GM19023 (cell line): ENCODE results near the gene MPL.

ENCODE experiments used
- ATAC-seq: cut with Tn5 transposase; IDR thresholded peaks from one replicate; pipeline ENCODE4 v1.9.1; 2021; ENCODE audit warnings: mild to moderate bottlenecking, moderate library complexity; ENCODE audit not compliant: unreplicated experiment

Gene MPL

DNA sequence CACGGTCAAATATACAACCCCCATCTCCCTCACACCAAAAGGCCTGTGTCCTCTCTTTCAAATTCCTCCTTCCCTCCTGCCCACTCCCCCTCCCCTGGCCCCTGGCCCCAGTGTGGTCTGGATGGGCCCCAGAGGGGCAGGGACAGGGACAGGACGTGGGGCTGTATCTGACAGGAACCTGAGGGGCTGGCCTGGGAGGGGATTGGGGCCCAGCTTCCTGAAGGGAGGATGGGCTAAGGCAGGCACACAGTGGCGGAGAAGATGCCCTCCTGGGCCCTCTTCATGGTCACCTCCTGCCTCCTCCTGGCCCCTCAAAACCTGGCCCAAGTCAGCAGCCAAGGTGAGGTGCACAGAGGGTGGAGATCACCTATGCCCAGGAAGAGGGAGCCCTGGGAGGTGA, at the start of gene MPL:
TSS of gene MPL (plus strand) at position 231 of the 400 bp plus-strand sequence. CDS start at position 262, 31 bp downstream.
- ATAC-seq: no peak

DNA sequence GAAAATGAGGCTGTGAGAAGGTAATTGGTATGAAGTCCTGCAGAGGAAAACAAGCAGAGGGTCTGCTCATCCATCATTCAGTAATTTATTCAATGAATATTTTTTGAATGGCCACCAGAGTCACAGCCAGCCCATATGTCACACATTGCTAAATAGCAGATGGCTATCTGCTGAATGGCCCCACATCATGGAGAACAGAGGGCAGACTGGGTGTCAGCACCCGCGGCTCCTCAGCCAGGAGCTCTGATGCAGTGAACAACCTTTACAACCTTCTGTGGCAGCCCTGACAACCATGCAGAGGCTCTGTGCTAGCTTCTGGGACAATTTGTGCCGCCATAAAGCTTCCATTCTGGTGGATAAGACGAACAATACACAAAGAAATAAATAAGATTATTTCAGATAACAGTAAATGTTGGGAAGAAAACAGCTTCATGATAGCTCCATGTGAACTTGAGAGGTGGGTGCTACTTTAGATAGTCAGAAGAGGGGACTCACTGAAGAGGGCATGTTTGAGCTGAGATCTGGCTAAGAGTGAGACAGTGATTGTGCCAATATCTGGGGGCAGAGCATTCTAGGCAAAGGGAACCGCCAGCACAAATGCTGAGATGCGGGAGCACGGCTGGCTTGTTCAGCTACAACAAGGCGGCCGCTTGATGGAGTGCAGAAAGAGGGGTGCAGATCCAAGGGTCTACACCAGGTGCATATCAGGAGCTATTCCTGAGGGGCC, 49.4 kb upstream of the MPL start:
- ATAC-seq: no peak

DNA sequence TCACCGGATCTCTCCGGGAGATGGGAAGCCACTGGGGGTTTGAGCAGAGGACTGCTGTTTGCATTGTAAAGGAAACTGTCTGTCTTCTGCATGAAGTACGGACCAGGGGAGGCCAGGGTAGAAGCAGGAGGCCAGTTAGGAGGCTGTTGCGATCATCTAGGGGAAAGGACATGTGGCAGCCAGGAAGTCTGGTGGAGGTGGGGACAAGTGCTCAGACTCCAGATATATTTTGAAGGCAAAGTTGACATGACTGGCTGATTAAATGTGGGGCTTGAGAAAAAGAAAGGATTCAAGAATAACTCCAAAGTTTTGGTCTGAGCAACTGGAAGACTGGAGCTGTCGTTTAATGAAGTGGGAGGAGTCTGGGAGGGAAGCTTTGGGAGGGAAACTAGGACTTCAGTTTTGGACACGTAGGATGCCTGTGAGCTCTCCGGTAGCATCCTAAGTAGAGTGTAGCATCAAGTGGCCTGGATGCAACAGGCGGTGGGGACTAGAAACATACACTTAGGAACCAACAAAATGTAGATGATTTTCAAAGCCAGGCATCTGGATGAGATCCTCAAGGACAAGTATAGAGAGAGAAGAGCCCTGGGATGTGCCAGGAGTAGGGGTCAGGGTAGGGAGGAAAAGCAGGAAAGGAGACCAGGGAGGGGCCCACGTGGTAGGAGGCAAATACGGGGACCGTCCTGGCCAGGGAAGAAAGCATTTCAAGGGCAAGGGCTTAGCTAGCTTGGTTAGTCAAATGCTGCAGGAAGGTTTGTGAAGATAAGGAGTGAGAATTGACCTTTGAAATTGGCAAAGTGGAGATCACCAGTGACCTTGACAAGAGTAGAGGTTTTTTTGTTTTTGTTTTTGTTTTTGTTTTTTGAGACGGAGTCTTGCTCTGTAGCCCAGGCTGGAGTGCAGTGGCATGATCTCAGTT, 48.6 kb upstream of the MPL start:
- no peak for ATAC-seq

DNA sequence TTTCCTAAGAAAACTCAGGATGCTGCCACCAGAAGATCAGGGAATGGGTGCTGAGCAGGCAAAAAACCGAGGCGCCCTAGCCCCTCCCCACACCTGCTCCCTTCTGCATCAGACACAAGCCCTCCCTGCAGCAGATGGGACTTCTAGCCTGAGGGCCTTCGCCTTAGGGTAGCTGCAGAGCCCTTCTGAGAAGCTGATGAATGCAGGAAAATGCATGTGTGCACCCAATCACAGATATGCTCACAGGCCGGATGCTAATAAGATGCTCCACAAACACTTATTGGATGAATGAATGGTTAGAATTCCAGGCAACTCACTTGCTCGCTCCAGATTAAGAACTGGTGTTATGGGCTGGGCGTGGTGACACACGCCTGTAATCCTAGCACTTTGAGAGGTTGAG, 45.4 kb upstream of the MPL start:
- no peak for ATAC-seq

DNA sequence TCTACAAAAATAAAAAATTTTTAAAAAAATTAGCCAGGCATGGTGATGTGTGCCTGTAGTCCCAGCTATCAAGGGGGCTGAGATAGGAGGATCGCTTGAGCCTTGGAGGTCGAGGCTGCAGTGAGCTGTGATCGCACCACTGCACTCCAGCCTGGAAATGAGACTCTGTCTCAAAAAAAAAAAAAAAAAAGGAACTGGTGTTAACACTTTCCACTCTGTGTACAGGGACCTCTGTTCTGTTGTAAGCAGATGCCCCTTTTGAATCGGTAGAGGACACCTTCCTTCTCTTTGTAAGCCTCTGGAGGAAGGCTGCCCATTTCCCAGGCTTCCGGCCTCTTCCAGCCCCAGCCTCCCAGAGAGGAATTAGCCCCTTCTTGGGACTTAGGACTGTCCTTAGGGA, 44.9 kb upstream of the MPL start:
- ATAC-seq: no peak

DNA sequence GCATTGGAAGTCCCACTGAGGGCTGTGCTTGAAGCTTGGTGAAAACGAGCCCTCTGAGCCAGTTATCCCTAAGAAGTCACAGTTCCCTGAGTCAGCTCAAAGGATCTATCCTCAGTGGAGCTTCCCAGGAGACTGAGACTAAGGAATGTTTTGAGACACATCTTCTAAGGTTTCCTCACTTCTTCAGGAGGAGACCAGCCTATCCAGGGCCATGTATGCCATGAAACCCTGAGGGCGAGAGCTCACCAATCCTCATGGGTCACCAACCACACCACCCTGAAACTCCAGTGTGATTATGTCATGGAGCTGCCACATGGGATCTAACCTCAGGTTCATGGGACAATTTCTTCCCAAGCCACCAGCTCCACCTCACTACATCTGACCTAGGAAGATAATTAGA, 44.4 kb upstream of the MPL start:
- no peak for ATAC-seq

DNA sequence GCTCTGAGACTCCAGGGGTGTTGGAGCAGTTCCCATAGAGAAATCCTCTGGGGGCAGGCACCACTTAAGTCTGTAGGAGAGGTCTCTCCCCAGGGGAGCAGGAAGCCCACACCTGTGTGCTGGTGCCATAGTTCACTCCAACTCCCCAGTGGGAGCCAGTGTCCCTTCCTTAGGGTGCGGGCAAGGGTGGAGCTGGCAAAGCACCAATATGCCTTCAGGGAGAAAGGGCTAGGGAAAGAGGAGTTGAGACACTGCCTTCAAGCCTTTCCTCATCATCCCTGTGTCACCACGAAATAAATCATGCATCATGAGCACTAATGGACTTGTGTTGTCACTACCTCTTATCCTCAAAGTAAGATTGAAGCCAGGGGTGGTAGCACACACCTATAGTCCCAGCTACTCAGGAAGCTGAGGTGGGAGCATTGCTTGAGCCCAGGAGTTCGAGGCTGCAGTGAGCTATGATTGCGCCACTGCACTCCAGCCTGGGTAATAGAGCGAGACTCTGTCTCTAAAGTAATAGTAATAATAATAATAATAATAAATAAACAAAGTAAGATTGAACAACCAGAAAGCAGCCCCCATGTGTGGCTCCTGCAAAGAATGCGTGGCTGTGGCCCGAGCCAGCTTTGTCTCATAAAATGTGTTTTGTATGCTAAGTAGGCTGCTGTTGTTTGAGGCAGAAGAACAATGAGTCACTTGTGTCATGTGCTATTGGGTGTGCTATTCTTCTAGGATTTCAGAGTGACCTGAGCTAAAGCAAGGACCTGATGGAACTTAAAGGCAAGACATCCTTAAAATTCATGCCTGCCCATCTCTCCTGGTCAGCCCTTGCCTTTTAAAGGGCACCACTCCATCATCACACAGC, 43.5 kb upstream of the MPL start:
- no peak for ATAC-seq

DNA sequence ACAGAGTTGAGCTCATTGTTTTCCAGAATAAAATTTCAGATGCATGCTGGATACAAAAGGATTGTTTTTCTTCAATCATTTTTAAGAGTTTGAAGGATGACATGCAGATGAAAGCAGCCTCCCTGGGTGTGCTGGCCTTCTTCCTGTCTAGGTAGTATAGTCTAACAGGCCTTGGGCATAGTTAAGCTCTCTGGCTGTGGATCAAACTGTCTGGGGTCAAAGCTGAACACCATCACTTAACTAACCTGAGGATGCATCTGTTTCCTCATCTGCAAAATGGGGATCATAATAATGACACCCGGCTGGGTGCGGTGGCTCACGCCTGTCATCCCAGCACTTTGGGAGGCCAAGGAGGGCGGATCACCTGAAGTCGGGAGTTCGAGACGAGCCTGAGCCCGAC, 42.9 kb upstream of the MPL start:
- no peak for ATAC-seq

DNA sequence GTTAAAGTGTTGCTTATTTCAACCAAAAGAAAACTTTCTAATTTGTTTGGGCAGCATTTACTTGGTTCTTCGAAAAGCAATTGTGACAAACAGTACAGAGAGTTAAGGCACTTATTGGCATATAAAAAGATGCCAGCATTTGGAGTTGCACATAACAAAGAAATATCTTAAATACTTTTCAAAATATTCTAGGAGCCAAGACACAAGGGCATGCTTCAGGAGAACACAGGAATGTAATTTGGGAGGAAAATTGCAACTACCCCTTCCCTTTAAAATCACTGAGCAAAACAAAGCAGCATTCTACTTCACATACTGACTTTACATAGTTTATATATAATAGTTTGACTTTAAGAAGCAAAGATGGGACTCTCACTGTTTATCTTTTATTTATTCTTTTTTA, 41.4 kb upstream of the MPL start:
- ATAC-seq: no peak

DNA sequence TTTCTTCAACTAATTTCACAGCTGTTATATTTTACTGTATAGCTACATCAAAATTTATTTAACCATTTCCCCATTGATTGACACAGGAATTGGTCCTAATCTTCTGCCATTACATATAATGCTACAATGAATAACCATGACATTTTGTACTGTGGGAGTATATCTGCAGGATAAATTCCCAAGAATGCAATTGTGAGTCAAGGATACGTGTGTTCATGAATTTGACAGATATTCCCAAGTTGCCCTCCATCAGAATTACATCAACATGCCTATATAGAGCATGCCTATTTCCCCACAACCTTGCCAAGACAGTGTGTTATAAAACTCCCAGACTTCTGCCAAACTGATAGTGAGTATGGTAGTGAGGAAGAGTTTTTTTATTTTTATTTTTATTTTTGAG, 39.6 kb upstream of the MPL start:
- ATAC-seq: no peak

DNA sequence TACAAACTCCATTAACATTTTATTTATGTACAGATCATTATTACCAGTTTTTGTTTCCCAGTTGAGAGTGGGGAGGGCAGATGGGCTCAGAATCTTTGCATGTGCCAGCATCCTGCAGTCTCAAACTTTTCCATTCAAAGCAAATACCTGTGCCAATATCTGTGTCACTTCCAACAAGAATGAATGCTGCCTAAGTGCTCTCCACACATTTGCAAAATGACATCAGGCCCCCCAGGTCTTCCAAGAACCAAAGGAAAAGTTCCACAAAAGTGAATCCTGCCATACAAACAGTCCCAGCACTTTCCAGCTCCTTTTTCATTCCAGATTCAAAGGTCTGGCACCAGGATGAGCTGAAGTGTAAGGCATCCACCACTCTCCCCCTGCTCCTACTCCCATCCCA, 38.5 kb upstream of the MPL start:
- ATAC-seq: no peak

DNA sequence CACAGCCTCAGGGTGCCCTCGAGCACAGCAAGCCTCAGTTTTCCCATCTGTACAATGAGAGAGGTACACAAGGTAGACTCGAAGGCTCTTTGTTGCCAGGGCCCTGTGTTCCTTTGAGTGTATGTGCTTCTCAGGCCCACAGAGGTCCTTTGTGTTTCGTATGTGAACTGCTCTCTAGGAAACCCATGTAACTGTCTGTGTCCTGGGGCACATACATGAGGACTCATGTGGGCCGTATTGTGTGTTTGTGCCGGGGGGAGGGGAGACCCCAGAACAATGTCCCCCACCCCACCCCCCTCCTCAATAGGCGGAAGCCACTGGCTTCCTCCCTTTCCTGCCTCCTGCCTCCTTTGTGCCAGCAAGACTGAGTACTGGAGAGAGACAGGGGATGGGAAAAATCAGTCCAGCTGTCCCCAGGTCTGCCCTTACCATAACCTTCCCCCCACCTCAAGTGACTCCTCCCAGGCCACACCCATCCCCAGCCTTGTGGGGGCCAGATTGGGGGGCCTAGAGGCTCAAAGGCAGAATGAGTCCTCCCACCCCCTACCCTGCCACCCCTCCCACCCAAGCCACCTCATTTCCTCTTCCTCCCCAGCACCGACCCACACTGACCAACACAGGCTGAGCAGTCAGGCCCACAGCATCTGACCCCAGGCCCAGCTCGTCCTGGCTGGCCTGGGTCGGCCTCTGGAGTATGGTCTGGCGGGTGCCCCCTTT, 37.1 kb upstream of the MPL start, which contains the start of gene TIE1:
TSS of gene TIE1 (plus strand) at position 605 of the 717 bp plus-strand sequence. CDS start at position 695, 90 bp downstream.
- ATAC-seq: no peak

DNA sequence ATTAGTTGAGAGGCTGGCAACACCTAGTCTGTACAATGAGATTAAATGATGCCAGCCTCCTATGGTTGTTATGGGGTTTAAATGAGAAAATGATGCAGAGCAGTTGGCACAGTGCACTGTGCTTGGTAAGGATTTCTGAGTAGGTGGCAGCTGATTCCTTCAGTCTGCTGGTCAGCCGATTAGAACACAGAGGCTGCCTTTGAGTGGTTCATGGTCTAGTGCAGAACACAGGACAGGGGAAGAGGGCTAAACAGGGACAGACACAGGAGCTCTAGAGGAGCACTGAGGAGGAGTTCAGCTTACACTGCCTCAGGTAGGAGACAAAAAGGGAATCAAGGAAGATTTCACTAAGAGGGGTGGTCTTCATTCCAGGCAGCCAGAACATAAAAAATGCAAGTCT, 35.4 kb upstream of the MPL start:
- no peak for ATAC-seq

DNA sequence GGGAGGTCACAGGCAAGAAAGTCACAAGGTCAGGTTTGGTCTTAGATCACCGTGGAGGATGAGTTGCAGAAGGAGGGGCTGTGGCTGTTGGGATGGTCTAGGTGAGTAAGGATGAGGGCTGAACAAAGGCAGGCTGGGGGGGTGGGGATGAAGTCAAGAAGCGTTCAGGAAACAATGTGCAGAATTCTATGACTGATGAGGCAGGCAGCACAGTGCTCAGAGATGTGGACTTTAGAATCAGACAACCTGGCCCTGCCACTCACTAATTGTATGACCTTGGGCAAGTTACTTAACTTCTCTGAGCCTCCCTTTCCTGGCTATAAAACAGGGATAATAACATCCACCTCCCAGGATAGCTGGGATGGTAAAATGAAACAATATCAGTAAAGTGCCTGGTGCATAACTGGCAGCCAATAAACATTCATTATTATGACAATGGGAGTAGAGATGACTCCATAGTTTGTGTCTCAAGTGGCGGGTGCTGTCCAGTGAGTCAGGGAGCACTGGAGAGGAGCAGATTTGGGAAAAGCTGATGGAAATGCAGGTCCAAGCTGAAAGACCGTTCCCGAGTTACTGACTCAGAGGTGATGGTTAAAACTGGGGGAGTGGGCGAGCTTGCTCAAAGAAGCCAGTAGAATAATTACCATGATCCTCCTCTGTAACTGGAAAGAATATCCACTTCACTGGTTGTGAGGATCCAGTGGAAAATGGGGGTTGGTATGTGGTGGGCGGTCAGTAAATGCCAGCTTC, 34.7 kb upstream of the MPL start:
- ATAC-seq: no peak

DNA sequence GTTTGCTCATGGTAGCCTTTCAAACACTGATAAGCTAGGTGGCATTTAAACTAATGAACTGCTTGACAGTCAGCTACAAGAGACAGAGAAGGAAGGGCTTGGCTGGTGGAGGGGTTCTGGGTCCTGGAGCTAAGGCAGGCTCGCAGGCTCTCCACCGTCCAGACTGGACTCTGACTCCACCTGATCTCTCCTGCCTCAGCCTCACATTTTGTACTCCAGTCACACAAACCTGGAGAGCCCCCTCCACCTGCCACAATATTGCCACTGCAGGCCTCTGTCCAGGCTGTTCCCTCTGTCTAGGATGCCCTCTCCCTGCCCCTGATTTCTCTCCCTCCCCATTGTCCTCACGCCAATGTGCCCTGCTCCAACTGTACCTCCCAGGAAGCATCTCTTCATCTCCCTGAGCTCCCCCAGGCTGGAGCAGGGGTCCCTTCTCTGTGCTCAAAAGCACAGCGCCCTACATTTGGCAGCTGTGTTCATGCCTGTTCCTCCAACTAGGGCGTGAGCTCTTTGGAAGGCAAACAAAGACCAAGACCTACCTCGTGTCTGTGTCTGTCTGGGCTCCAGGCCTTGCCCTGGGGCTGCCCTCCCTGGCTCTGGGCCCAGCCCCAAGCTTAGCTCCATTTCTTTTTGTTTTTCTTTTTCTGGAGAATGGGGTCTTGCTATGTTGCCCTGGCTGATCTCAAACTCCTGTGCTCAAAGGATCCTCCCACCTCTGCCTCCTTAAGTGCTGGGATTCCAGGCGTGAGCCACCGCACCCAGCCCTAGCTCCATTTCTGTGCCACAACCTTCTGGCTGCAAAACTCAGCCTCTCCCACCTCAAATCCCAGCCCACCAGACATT, 33.9 kb upstream of the MPL start:
- no peak for ATAC-seq

DNA sequence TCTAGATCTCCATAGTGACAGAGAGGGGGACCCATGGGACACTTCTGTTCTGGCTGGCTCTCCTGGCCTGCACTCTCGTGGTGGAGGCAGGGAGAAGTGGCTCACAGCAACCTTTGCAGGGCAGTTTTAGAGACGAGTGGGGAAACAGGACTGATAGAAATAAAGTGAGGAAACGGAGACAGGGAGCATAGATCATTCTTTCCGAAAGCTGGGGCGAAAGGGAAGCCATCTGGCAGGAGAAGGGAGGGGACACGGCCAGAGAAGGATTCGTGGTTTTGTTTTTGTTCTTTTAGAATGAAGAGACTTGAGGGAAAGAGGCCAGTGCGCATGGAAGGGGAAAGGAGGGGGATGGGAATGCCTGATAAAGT, 33.3 kb upstream of the MPL start:
- no peak for ATAC-seq

DNA sequence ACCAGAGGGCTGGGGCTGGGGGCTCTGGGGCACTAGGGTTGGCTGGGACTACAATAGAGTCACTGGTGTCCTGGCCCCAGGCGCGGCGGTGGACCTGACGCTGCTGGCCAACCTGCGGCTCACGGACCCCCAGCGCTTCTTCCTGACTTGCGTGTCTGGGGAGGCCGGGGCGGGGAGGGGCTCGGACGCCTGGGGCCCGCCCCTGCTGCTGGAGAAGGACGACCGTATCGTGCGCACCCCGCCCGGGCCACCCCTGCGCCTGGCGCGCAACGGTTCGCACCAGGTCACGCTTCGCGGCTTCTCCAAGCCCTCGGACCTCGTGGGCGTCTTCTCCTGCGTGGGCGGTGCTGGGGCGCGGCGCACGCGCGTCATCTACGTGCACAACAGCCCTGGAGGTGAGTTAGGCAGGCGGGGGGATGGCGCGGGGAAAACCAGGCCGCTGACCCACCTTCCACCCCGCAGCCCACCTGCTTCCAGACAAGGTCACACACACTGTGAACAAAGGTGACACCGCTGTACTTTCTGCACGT, 32.8 kb upstream of the MPL start:
- no peak for ATAC-seq

DNA sequence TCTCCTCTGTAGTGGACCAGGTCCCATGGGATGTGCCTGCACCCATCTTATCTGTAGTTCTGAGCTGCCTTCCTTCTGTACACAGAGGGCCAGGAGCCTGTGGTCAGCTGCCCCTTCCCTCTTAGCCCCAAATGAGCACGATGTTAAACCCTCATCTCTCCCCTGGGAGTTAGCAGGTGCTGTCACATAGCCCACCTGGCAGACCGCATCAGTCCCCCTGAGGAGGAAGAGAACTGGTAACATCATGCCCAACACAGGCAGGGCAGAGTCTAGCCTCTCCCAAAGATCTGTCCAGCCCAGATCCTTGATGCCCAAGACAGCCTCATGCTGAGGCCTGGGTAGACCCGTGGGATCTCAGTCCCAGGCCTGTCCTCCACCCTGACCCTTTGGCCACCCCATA, 32.2 kb upstream of the MPL start:
- ATAC-seq: no peak
